ENCODE measurements around the gene WNK2.
A peak's percentile ranks its signal among the peaks of the same experiment; 100 is the strongest.
"Not testable (repeated sequence)": the region's sequence is repeated elsewhere in the genome, so short reads cannot be mapped to it uniquely, and the experiment has no call there.

Gene WNK2

DNA sequence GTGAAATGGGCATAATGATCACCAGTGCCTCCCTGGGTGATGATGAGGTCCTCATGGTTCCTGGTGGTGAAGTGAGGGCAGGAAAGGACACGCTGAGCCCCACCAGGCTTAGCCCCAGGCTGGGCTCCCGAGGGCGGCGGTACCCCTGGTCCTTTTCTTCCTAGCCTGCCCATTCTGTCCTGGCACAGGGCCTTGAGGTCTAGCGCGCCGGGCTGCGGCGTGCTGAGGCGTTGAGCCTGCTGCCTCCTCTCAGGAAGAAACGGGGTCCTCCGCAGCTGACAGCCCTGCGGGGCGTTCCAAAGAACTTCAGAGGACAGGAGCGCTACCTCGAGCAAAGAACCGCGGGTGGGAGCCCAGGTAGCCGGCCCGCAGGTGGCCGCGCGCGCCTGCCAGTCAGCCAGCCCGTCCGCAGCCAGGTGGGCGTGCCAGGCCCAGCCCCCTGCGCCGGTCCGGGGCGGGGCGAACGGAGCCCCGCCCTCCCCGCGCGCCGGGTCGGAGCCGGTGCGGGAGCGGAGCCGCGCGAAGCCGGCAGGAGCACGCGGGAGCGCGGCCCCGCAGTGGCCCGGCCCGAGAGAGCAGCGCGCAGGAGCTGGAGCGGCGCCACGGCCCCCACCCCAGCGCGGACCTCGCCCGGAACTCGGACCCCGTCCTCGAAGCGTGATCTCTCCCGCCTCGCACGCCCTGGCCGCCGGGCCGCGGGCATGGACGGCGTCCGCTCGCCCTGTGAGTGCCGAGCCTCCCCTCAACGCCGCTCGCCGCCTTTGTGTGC lies at the start of gene WNK2:
TSS of gene WNK2 (plus strand) at position 477 of the 769 bp plus-strand sequence. CDS start 791 bp downstream, outside the sequence.
- DNase-seq = no peak

DNA sequence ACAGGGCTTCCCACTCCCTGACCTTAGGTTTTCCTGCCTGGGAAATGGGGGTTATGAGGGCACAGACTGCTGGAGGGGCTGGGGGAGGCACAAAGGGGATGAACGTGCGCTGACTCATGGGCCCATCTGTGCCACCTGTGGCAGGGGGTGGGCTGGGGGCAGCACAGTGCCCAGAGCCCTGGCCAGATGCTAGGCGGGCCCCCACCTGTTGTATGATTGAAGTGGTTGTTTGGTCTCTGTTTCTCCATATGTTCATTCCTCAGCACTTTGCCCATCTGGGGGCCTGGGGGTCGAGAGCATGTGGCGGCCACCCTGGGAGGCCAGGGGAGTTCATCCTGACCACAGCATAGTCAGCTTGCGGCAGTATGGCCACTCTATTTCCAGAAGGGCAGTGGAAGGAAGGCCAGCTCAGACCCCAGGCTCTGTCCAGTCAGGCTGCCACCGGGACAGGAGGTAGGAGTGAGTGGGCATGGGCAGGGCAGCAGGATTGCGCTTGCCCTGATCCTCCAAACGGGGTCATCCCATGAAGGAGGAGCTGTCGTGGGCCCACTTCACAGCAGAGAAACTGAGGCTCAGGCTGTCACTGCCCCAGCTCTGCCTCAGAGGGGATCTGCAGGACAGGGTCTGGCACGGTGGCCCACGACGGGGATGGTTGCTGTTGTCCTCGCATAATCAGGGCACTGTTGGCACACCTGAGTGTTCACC lies 49.0 kb upstream of the WNK2 start:
- DNase-seq = no peak

- DNase-seq = no peak
These were observed 47.9 kb upstream of the WNK2 start for GRCh38 chr9:93136011-93136440.

- DNase-seq = no peak
These were observed 46.6 kb upstream of the WNK2 start for GRCh38 chr9:93137362-93137761.

DNA sequence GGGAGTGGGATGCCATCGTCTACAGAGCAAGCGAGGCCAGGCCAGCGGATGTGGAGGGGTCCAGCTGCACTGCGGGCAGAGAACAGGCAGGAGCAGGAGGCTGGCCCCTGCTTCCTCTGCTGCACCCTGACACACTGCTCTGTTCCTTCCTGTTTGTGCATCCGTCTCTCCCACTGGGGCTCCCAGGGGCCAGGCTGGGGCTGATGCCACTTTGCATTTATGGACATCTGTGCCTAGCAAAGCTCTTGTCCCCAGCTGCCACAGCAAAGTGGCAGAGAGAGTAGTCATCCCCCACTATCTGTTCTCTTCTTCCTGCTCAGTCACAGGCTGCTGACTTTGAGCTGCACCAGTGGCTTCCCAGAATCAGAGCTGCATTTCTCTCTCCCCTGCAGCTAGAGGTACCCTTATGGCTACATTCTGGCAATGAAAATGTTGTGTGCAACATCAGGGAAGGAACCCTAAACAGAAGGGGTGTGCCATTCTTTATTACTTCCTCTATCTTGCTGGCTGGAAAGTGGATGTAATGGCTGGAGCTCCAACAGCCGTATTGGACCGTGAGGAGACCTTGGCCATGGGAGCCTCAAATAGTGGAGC lies 45.7 kb upstream of the WNK2 start:
- DNase-seq = no peak

DNA sequence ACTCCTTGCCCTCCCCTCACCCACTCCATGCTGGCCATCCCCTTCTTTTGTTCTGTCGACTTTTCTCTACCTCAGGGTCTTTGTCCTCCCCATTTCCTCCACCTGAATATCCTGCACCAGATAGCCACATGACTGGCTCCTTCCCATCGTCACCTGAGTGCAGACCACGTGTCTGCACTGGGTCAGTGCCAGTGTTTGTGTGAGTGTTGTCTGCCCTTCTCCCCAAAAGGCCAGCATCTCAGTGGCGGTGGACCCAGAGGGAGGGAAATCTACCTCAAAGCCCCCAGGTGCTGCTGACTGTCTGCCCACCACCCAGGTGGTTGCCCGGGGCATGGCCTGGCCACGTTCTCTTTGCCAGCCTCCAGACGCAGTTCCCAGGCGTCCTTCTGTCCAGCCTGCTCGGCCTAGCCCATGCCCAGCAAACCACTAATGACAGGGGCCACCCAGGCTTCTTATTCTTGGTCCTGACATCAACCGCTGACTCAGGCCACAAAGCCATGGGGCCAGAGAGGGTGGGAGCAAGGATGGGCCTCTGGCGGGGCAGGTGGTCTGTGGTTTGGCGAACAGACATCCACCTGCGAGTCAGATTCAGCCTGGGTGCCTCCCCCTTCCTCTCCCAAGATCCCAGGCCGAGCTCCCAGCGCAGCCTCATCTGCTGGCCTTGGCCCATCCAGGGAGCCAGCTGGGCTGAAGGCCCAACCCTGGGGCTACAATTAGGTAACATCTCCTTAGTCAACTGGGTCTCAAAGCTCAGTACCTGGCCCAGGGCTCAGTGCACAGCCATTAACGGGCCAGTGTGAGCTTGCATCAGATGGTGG lies 44.4 kb upstream of the WNK2 start:
- no peak for DNase-seq

GRCh38 chr9:93141771-93142483 lies 42.0 kb upstream of the WNK2 start:
- DNase-seq = no peak

- no peak for DNase-seq
These were observed 40.0 kb upstream of the WNK2 start for GRCh38 chr9:93143830-93144530.

GRCh38 chr9:93146696-93147095 lies 37.2 kb upstream of the WNK2 start:
- not testable (repeated sequence) for DNase-seq

GRCh38 chr9:93147632-93148031 lies 36.3 kb upstream of the WNK2 start:
- no peak for DNase-seq

DNA sequence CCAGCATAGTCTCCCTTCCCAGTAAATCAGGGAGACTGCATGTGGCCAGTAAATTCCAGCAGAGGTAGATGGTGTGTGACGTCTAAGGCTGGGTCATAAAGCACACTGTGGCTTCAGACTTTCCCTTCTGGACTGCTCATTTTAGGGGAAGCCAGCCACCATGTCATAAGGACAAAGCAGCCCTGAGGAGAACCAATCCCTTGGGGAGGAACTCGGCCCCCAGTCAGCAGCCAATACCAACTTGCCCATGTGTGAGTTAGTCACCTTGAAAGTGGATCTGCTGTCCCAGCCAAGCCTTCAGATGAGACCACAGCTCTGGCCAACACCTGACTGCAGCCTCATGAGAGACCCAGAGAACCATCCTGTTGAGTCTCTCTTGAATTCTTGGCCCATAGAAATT lies 35.2 kb upstream of the WNK2 start:
- no peak for DNase-seq

DNA sequence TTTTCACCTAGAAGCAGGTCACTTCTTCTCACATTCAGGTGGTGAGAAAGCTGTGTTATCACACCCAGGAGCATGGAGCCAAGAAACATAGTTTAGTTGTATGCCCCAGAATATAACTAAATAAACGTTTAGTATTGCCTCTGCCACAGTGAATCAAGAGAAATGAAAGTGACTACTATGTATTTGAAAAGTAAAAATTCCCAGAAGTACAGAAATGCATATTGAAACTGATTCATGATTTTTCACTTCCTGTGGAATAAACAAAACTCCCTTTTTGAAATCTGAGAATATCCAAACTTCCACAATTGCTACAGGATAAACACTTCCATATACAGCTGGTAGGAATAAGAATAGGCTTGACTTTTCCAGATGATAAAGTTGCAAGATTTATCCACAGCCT lies 34.6 kb upstream of the WNK2 start:
- no peak for DNase-seq

- DNase-seq = no peak
These were observed 32.7 kb upstream of the WNK2 start for GRCh38 chr9:93151097-93151784.

DNA sequence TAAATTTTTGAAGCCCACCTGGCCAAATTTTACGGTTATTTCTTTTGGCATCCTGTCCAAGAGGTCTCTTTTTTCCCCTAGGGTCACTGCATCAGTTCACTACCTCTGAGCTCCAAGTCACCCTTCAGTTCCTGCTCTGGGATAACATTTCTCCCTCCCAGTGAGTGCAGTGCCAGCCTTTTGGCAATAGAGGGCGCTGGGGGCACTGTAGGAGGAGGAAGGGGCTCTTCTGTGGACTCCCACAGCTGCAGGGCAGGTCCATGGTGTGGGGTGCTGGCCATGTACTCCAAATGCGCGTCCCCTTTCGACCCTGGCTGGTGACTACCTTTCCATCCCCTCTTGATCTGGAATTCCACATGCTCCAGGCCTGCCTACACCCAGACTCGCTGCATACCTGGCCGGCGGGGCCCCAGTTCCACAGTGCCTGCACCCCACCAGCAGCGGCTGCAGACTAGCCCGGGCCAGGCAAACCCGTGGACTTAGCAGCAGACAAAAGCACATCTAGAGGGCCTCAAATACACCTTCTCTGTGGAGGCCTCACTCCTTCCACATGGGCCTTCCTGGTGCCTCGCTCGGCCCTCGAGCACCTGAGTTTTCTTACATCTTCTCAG lies 29.5 kb upstream of the WNK2 start:
- peak; percentile 21 for DNase-seq

- no peak for DNase-seq
These were observed 28.0 kb upstream of the WNK2 start for GRCh38 chr9:93155716-93156474.

DNA sequence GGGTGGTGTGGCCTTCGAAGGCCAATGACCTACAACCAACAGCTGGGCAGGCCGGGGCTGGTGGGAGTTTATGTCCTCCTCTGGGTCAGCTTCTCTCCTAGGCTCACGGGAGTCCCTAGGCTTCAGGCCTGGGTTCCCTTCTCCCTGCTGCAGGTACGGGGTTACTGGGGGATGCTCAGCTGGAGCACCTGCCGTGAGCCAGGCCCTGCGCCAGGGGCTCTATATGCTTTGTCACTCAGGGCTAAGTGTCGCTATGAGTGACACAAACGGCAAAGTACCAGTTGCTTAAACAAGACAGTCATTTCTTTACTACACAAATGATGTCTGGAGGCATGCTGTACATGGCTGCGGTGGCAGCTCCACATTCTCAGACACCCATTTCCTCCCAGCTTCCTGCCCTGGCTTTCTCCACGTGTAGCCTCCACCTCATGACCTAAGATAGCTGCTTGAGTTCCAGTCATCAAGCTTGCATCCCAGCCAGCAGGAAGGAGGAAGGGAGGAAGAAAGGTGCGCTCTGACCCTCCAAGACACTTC lies 27.4 kb upstream of the WNK2 start:
- DNase-seq = no peak

GRCh38 chr9:93159601-93160471 lies 24.1 kb upstream of the WNK2 start:
- DNase-seq = peak; percentile 51

DNA sequence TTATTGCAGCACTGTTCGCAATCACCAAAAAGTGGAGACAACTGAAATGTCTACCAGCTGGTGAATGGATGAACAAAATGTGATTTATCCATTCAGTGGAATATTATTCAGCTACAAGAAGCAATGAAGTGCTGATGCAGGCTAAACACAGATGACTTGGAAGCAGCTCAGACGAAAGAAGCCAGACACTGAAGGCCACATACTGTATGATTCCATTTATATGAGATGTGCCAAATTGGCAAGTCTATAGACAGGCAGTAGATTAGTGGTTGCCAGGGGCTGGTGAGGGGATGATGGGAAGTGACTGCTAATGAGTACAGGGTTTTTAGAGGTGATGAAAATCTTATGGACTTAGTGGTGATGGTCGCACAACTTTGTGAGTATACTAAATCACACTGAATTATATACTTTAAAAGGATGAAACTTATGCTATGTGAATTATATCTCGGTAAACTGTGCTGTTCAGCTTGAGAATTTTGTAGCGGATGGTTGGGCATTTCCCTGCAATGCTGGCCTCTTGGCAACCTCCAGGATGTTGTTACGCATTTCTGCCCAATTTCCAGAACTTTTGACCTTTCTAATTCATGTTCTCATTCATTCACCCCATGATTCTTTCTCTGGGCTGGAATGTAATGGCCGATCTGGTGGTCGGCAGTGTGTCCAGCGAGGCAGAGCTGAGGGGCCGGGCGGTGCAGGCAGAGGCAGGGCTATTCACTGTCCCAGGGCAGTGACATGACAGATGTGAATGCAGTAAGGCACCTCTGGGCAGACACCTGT lies 22.0 kb upstream of the WNK2 start:
- no peak for DNase-seq

All from MV-4-11 (cell line).